Neural cell (in vitro differentiated cells): ENCODE measurements around the gene CSF1. TPM values are rescaled to one million over a fixed set of nuclear protein-coding genes. Genes with fewer than 3 reads are reported as not detected.
"Not testable (repeated sequence)": the region's sequence is repeated elsewhere in the genome, so short reads cannot be mapped to it uniquely, and the experiment has no call there.

ENCODE experiments used
- H2AFZ ChIP-seq: fragments of 200-600, 300-800 bp; sonication (generic), shearing (Covaris generic); 2 replicates; pipeline ENCODE4 v1.6.0; 2014; ENCODE audit warnings: low read depth, mild to moderate bottlenecking, antibody characterized with exemption, low read length, moderate library complexity
- H3F3A ChIP-seq: fragments of 200-600 bp; shearing (Covaris generic); 2 replicates; pipeline ENCODE4 v1.6.1; 2016; ENCODE audit warnings: mild to moderate bottlenecking, moderate library complexity, mixed read lengths, antibody characterized with exemption, low read length; ENCODE audit not compliant: insufficient read depth, poor library complexity, severe bottlenecking
- H3K27ac ChIP-seq: fragments of 200-600, 300-800 bp; sonication (generic), shearing (Covaris generic); 2 replicates; pipeline ENCODE4 v1.5.1; 2014; ENCODE audit warnings: mild to moderate bottlenecking, low read length, moderate library complexity
- H3K27me3 ChIP-seq: fragments of 300-800, 200-600 bp; sonication (generic), shearing (Covaris generic); 2 replicates; pipeline ENCODE4 v1.6.0; 2014; ENCODE audit warnings: mild to moderate bottlenecking, low read depth, low read length, moderate library complexity; ENCODE audit not compliant: insufficient read depth
- H3K36me3 ChIP-seq: fragments of 300-800, 200-600 bp; sonication (generic), shearing (Covaris generic); 2 replicates; pipeline ENCODE4 v1.5.1; 2014; ENCODE audit warnings: mild to moderate bottlenecking, antibody characterized with exemption, low read length, moderate library complexity; ENCODE audit not compliant: insufficient read depth
- H3K4me2 ChIP-seq: fragments of 300-800, 200-600 bp; sonication (generic), shearing (Covaris generic); 2 replicates; pipeline ENCODE4 v1.6.0; 2014; ENCODE audit warnings: mild to moderate bottlenecking, low read length
- H3K4me3 ChIP-seq: fragments of 300-800, 200-600 bp; sonication (generic), shearing (Covaris generic); 2 replicates; pipeline ENCODE4 v1.5.1; 2014; ENCODE audit warnings: mild to moderate bottlenecking, low read length, moderate library complexity
- H3K79me2 ChIP-seq: fragments of 200-600 bp; shearing (Covaris generic); replicated peaks from 2 replicates; pipeline ENCODE4 v1.6.0; 2014; ENCODE audit warnings: mild to moderate bottlenecking, low read length, moderate library complexity; ENCODE audit not compliant: insufficient read depth
- H3K9ac ChIP-seq: fragments of 300-800, 200-600 bp; sonication (generic), shearing (Covaris generic); 2 replicates; pipeline ENCODE4 v1.6.1; 2016; ENCODE audit warnings: mild to moderate bottlenecking, low read length, mixed read lengths
- H3K9me2 ChIP-seq: fragments of 200-600 bp; shearing (Covaris generic); 2 replicates; pipeline ENCODE4 v1.6.1; 2016; ENCODE audit warnings: mild to moderate bottlenecking, low read length, mixed read lengths; ENCODE audit not compliant: insufficient read depth
- H3K9me3 ChIP-seq: fragments of 200-600, 300-800 bp; sonication (generic), shearing (Covaris generic); 2 replicates; pipeline ENCODE4 v1.6.1; 2016; ENCODE audit warnings: mild to moderate bottlenecking, mixed run types, low read length, moderate library complexity, mixed read lengths
- H4K20me1 ChIP-seq: fragments of 200-600 bp; shearing (Covaris generic); 2 replicates; pipeline ENCODE4 v1.6.1; 2016; ENCODE audit warnings: mild to moderate bottlenecking, mixed run types; ENCODE audit not compliant: insufficient read depth
- EP300 ChIP-seq: fragments of 450-650 bp; conservative IDR thresholded peaks from 2 replicates; pipeline ENCODE4 v1.6.1; 2014; ENCODE audit warnings: antibody characterized with exemption, mild to moderate bottlenecking, moderate library complexity; ENCODE audit not compliant: poor library complexity, severe bottlenecking
- EZH2 ChIP-seq: fragments of 200-600, 300-800 bp; shearing (Covaris generic), sonication (generic); IDR thresholded peaks from 2 replicates; pipeline ENCODE4 v1.6.1; 2014; ENCODE audit warnings: antibody characterized with exemption, low read length, borderline replicate concordance, mild to moderate bottlenecking; ENCODE audit not compliant: insufficient read depth, poor library complexity, severe bottlenecking
- MXI1 ChIP-seq: fragments of 450-650 bp; conservative IDR thresholded peaks from 2 replicates; pipeline ENCODE4 v1.6.1; 2014; ENCODE audit warnings: antibody characterized with exemption, mild to moderate bottlenecking; ENCODE audit not compliant: poor library complexity, severe bottlenecking
- POLR2AphosphoS5 ChIP-seq: IDR thresholded peaks from 2 replicates; pipeline ENCODE4 v1.6.1; 2012
- RAD21 ChIP-seq: fragments of 450-650 bp; conservative IDR thresholded peaks from 2 replicates; pipeline ENCODE4 v1.6.1; 2014; ENCODE audit warnings: antibody characterized with exemption, mild to moderate bottlenecking, moderate library complexity
- SMC3 ChIP-seq: fragments of 450-650 bp; conservative IDR thresholded peaks from 2 replicates; pipeline ENCODE4 v1.6.1; 2014; ENCODE audit warnings: antibody characterized with exemption, mild to moderate bottlenecking, moderate library complexity; ENCODE audit not compliant: poor library complexity
- TAF1 ChIP-seq: IDR thresholded peaks from 2 replicates; pipeline ENCODE4 v1.6.1; 2012; ENCODE audit warnings: low read depth
- polyA plus RNA-seq: library from polyadenylated mRNA; depleted of rRNA; stranded (reverse); fragments of >200 nt; gene quantifications from 2 replicates; pipeline ENCODE4 v1.2.3, GENCODE V29; 2014
- TF ChIP-seq, protein P1 (sequence below): IDR thresholded peaks from 2 replicates; pipeline ENCODE4 v1.6.1; 2012; ENCODE audit warnings: borderline replicate concordance
- TF ChIP-seq, protein P2 (sequence below): fragments of 450-650 bp; IDR thresholded peaks from 2 replicates; pipeline ENCODE4 v1.5.1; 2014; ENCODE audit warnings: antibody characterized with exemption, mild to moderate bottlenecking, moderate library complexity; ENCODE audit not compliant: poor library complexity, severe bottlenecking

CSF1 gene
- polyA plus RNA-seq, 1 donor from 2014 or later = 0.30 TPM

DNA sequence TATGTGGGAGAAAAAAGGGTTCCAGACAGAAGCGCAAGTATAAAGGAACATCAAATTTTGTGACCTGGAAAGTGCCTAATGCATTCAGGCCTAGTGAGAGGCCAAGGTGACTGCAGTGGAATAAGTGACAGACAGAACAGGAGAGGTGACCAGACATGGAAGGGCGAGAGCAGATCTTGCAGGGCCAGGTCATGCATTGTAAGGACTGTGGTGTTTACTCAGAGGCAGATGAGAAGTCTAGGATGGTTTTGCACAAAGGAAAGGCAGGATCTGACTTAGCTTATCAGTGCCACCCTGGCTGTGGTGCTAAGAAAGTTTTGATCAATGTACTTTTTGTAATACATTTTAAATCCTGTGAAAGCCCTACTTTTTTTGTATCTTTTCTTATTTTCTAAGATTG is 39.9 kb downstream of the CSF1 start:
- H3K4me2 ChIP-seq = no peak overlapping the region
- no peaks in the 10 kb centered on the region for H3F3A ChIP-seq

DNA sequence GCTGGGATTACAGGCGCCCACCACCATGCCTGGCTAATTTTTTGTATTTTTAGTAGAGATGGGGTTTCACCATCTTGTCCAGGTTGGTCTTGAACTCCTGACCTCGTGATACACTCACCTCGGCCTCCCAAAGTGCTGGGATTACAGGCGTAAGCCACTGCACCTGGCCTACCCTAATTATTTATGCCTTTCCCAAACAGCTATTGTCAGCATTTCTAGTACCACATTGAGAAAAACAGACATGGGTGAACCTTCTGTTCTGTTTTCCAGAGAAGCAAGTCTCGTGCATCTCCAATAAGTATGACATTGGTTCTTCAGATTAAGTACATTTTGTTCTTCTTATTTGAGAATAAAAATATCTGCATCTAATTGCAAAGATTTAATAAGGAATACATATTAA is 40.9 kb downstream of the CSF1 start:
- not testable (repeated sequence) for H3K9me2 ChIP-seq, H3K27me3 ChIP-seq, H2AFZ ChIP-seq, H3K9ac ChIP-seq, H3K9me3 ChIP-seq, H3K27ac ChIP-seq, H4K20me1 ChIP-seq, H3K4me2 ChIP-seq, H3K79me2 ChIP-seq, H3F3A ChIP-seq, H3K36me3 ChIP-seq, H3K4me3 ChIP-seq

More for the DNA sequence above, 39.9 kb downstream of the CSF1 start:
- TF ChIP-seq, protein P1, sequence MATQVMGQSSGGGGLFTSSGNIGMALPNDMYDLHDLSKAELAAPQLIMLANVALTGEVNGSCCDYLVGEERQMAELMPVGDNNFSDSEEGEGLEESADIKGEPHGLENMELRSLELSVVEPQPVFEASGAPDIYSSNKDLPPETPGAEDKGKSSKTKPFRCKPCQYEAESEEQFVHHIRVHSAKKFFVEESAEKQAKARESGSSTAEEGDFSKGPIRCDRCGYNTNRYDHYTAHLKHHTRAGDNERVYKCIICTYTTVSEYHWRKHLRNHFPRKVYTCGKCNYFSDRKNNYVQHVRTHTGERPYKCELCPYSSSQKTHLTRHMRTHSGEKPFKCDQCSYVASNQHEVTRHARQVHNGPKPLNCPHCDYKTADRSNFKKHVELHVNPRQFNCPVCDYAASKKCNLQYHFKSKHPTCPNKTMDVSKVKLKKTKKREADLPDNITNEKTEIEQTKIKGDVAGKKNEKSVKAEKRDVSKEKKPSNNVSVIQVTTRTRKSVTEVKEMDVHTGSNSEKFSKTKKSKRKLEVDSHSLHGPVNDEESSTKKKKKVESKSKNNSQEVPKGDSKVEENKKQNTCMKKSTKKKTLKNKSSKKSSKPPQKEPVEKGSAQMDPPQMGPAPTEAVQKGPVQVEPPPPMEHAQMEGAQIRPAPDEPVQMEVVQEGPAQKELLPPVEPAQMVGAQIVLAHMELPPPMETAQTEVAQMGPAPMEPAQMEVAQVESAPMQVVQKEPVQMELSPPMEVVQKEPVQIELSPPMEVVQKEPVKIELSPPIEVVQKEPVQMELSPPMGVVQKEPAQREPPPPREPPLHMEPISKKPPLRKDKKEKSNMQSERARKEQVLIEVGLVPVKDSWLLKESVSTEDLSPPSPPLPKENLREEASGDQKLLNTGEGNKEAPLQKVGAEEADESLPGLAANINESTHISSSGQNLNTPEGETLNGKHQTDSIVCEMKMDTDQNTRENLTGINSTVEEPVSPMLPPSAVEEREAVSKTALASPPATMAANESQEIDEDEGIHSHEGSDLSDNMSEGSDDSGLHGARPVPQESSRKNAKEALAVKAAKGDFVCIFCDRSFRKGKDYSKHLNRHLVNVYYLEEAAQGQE = no peak
- TF ChIP-seq RAD21 = no peak
- no peak for TF ChIP-seq POLR2AphosphoS5
- TF ChIP-seq MXI1 = no peak
- TF ChIP-seq, protein P2, sequence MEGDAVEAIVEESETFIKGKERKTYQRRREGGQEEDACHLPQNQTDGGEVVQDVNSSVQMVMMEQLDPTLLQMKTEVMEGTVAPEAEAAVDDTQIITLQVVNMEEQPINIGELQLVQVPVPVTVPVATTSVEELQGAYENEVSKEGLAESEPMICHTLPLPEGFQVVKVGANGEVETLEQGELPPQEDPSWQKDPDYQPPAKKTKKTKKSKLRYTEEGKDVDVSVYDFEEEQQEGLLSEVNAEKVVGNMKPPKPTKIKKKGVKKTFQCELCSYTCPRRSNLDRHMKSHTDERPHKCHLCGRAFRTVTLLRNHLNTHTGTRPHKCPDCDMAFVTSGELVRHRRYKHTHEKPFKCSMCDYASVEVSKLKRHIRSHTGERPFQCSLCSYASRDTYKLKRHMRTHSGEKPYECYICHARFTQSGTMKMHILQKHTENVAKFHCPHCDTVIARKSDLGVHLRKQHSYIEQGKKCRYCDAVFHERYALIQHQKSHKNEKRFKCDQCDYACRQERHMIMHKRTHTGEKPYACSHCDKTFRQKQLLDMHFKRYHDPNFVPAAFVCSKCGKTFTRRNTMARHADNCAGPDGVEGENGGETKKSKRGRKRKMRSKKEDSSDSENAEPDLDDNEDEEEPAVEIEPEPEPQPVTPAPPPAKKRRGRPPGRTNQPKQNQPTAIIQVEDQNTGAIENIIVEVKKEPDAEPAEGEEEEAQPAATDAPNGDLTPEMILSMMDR = no peak
- no peak for TF ChIP-seq EP300
- TF ChIP-seq TAF1 = no peak
- no peak for TF ChIP-seq EZH2
- TF ChIP-seq SMC3 = no peak
- Histone ChIP-seq H3K9me3 (no peaks in the 10 kb centered on the region), H4K20me1 (no peaks in the 10 kb centered on the region), H3K79me2 (no peaks in the 10 kb centered on the region), H3K9ac (no peak overlapping the region), H2AFZ (no peak overlapping the region), H3K4me3 (no peak overlapping the region), H3K36me3 (no peaks in the 10 kb centered on the region), H3K27me3 (no peaks in the 10 kb centered on the region), H3K27ac (no peak overlapping the region), H3K9me2 (no peaks in the 10 kb centered on the region)

DNA sequence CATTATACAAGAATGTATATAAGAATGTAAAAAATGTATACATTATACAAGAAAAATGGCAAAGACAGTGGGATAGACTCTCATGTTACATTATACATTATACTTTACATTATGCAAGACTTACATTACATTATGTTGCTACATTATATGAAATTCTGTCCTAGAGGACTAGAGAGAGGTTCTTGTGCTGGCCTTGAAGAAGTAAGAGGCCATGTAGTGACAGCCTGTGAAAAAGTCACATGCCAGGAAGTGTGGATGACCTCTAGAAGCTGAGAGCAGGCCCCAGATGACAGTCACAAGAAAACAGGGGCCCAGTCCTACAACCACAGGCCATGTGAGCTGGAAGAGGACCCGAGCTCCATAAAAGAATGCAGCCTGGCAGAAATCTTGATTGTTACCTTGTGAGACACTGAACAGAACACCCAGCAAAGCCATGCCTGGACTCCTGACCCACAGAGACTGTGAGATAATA is 43.4 kb downstream of the CSF1 start:
- TF ChIP-seq POLR2AphosphoS5 (no peak), EZH2 (no peak), SMC3 (no peak), TAF1 (no peak), EP300 (no peak)
- TF ChIP-seq, protein P1 = no peak
- TF ChIP-seq, protein P2 = no peak

More for the DNA sequence above, 43.4 kb downstream of the CSF1 start:
- H3K36me3 ChIP-seq = no peaks in the 10 kb centered on the region
- no peaks in the 10 kb centered on the region for H3K9me3 ChIP-seq
- H3K27me3 ChIP-seq = no peaks in the 10 kb centered on the region
- no peak overlapping the region for H3K4me3 ChIP-seq
- no peak overlapping the region for H3K9ac ChIP-seq
- no peaks in the 10 kb centered on the region for H3K79me2 ChIP-seq
- H3K9me2 ChIP-seq = no peaks in the 10 kb centered on the region
- no peak overlapping the region for H3K4me2 ChIP-seq
- no peaks in the 10 kb centered on the region for H3F3A ChIP-seq
- H2AFZ ChIP-seq = no peak overlapping the region
- no peaks in the 10 kb centered on the region for H4K20me1 ChIP-seq
- no peak overlapping the region for H3K27ac ChIP-seq
